ENCODE results near the gene COL7A1. TPM values are rescaled to one million over a fixed set of nuclear protein-coding genes. Genes with fewer than 3 reads are reported as not detected.
"Not testable (repeated sequence)": the region's sequence is repeated elsewhere in the genome, so short reads cannot be mapped to it uniquely, and the experiment has no call there.

The COL7A1 gene
- total and polyA plus RNA-seq, 2 of the 13 experiments (the other 11 are each of a cell fraction or from before 2014, with no cell fraction given) = 2.7 to 11.7 TPM

DNA sequence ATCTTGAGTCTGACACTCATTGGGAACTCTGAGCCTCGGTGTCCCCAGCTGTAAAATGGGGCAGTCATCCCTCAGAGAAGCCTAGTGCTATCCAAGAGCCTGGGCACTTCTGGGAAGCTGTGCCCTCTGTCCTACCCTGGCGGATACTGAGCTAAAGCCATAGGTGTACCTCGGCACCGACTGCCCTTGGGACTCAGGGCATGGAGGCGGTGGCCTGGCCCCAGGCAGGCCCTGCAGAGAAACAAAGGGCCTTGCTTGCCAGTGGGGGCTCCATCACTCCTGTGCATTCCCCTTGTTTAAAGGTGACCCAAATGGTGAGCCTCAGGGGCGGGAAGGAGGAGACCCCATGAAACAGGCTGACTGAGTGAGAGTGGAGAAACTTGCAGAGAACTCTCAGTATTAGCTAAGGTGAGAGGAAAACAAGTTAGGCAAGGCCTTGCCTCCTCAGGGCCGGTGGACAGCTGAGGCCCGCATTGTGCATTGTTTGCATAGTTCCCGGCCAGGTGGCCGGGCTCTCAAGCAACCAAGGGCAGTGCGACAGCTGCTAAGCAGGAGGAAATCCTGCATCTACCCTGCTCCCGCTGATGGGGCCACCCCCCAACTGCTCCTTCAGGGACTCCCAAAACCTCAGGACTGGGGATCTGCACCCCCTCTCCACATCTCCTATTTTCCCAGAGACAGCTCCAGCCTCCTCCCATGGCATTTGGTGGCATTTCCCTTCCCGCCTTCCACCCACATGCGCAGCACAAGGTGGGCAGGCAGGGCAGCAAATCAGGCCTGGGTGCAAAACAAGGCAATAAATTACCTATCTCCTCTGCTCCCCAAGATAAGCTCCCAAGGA lies 42.8 kb downstream of the COL7A1 start (continued):
- TF ChIP-seq, protein P1, sequence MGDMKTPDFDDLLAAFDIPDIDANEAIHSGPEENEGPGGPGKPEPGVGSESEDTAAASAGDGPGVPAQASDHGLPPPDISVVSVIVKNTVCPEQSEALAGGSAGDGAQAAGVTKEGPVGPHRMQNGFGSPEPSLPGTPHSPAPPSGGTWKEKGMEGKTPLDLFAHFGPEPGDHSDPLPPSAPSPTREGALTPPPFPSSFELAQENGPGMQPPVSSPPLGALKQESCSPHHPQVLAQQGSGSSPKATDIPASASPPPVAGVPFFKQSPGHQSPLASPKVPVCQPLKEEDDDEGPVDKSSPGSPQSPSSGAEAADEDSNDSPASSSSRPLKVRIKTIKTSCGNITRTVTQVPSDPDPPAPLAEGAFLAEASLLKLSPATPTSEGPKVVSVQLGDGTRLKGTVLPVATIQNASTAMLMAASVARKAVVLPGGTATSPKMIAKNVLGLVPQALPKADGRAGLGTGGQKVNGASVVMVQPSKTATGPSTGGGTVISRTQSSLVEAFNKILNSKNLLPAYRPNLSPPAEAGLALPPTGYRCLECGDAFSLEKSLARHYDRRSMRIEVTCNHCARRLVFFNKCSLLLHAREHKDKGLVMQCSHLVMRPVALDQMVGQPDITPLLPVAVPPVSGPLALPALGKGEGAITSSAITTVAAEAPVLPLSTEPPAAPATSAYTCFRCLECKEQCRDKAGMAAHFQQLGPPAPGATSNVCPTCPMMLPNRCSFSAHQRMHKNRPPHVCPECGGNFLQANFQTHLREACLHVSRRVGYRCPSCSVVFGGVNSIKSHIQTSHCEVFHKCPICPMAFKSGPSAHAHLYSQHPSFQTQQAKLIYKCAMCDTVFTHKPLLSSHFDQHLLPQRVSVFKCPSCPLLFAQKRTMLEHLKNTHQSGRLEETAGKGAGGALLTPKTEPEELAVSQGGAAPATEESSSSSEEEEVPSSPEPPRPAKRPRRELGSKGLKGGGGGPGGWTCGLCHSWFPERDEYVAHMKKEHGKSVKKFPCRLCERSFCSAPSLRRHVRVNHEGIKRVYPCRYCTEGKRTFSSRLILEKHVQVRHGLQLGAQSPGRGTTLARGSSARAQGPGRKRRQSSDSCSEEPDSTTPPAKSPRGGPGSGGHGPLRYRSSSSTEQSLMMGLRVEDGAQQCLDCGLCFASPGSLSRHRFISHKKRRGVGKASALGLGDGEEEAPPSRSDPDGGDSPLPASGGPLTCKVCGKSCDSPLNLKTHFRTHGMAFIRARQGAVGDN (CRISPR knock-in tag; IDR thresholded peaks at IDR 0.05) = peak; percentile 71
- peak; percentile 59 for TF ChIP-seq ZNF629 (CRISPR knock-in tag; conservative IDR thresholded peaks at IDR 0.05)
- TF ChIP-seq ZFY (CRISPR knock-in tag; IDR thresholded peaks at IDR 0.05) = 0 out of 2 replicates have a peak, but pooled peaks have one; percentile 21
- no peak for TF ChIP-seq HDAC6 (IDR thresholded peaks at IDR 0.05; ENCODE audit: low read depth, low read length)
- TF ChIP-seq SOX13 (IDR thresholded peaks at IDR 0.05) = no peak
- TF ChIP-seq SOX13 (CRISPR knock-in tag; conservative IDR thresholded peaks at IDR 0.05 in 1 of 2, IDR thresholded peaks at IDR 0.05 in 1 of 2) = peak in 1 of 2 experiments; percentile 50; a peak in 2 of 4 replicates
- TF ChIP-seq TEAD3 (CRISPR knock-in tag; optimal IDR thresholded peaks at IDR 0.05; ENCODE audit: borderline replicate concordance) = peak; percentile 49
- TF ChIP-seq, protein P2, sequence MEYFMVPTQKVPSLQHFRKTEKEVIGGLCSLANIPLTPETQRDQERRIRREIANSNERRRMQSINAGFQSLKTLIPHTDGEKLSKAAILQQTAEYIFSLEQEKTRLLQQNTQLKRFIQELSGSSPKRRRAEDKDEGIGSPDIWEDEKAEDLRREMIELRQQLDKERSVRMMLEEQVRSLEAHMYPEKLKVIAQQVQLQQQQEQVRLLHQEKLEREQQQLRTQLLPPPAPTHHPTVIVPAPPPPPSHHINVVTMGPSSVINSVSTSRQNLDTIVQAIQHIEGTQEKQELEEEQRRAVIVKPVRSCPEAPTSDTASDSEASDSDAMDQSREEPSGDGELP (IDR thresholded peaks at IDR 0.05; ENCODE audit: borderline replicate concordance, low read depth) = peak; percentile 67; the same call in 1 of the 2 replicates

DNA sequence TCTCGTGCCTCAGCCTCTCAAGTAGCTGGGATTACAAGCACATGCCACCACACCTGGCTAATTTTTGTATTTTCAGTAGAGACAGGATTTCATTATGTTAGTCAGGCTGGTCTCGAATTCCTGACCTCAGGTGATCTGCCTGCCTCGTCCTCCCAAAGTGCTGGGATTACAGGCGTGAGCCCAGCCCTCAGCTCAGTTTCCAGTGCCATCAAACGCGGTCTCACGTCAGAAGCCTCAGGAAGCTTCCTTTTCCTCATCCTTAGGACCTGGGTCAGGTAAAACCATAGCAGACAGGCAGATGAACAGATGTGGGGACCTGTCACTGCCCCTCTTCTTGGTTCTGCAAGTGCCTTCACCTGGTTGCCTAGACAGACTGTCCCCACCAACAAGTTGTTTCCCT lies 43.5 kb downstream of the COL7A1 start:
- POLR2A ChIA-PET = interaction anchor here (1.4 kb wide), 1 partner anchor 79 kb away, joined by 5 read pairs; no protein-coding TSS in a partner anchor
- 97% methylated on average over 7 of the region's 7 CpGs for WGBS (ENCODE audit: low lambda C conversion rate)
- H3K9ac ChIP-seq (ENCODE audit: insufficient read depth, low read depth, low read length); H3K27ac ChIP-seq (ENCODE audit: extremely low read length, insufficient read depth, low read length); in situ Hi-C loops (cut with HindIII; ENCODE audit: extremely low pct_ligation_motif_present, low pct_unique_long_range_greater_than_20kb); CTCF ChIA-PET (ENCODE audit: low intra/inter-chr PET ratio, low total read pairs); intact Hi-C loops (cut with micrococcal nuclease; ENCODE audit: unreplicated experiment); ATAC-seq; BruUV-seq (replicated peaks); H2AFZ ChIP-seq (ENCODE audit: low read length); DNase-seq (ENCODE audit: low spot score); H3K9me3 ChIP-seq (ENCODE audit: low read length); H3K4me3 ChIP-seq (replicated peaks in 1 of 3; ENCODE audit: insufficient read depth in 1 of 3, low read depth in 2 of 3, low read length in 3 of 3); FAIRE-seq; H3K27me3 ChIP-seq (ENCODE audit: control insufficient read depth in 1 of 2, insufficient read depth in 2 of 2, low read length in 2 of 2): not testable (repeated sequence)
- Histone ChIP-seq H4K20me1 (ENCODE audit: insufficient read depth, low read length) (peaks cover 51% of the 10 kb centered on the region), H3K4me2 (ENCODE audit: low read depth, low read length) (peak overlapping the region; percentile 59; the same call in 1 of the 2 replicates), H3K79me2 (ENCODE audit: insufficient read depth, low read length) (peaks cover 60% of the 10 kb centered on the region), H3K36me3 (replicated peaks in 1 of 2; ENCODE audit: control insufficient read depth in 1 of 2, insufficient read depth in 2 of 2, low read length in 2 of 2) (peaks cover 25 to 62% of the 10 kb centered on the region in 2 experiments; a peak in 4 of 5 replicates), H3K4me1 (ENCODE audit: insufficient read depth, low read length) (peaks cover 70% of the 10 kb centered on the region)

Data from HepG2 (cell line).